NCI-H1694 (cell line): Measurements from ENCODE around the gene ACSF3.

Experiments used
- DNase-seq: peaks from one replicate; lab custom pipeline; 2025; lab: John Stamatoyannopoulos, UW

ACSF3 gene

GRCh38 chr16:89093602-89094251, at the start of gene ACSF3:
ACSF3 (plus strand) TSS chr16:89093852; CDS start chr16:89100682, 6,830 bp downstream.
- DNase-seq = no peak

GRCh38 chr16:89044418-89045180, 49.1 kb upstream of the ACSF3 start:
- DNase-seq = no peak

- DNase-seq = no peak
These were observed 48.4 kb upstream of the ACSF3 start for GRCh38 chr16:89045181-89045815.

DNA sequence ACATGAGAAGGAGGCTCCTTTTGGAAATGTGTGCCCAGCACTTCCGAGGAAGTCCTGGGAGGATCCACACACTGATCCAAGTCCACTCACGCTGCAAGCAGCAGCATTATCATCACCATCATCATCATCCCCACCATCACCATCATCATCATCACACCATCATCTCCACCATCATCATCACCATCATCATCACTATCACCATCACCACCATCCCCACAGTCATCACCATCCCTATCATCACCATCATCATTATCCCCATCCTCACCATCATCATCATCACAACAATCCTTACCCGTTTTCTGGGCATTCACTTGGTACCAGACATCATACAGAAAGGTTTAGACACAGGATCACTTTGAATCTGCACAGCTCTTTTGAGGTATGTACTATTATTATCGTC, 47.8 kb upstream of the ACSF3 start:
- no peak for DNase-seq

DNA sequence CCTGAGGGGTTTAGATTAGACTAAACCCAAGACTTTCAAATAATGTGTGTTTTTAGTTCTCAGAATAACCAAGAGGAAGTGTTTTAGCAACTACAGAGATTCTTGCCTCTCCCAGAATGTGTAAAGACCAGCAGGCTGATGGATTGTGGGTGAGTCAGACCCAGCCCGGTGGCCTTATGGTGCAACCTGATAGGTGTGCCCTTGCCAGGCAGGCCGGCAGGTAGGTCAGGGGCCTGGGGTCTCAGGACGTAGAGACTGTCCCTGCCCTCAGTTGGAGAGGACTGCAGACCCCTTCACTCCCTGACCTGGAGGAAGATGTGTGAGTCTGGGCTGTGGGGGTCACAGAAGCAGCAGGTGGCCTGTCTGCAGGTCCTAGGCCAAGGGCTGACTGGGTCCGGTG, 47.2 kb upstream of the ACSF3 start:
- DNase-seq = no peak

GRCh38 chr16:89047331-89048089, 46.1 kb upstream of the ACSF3 start:
- DNase-seq = no peak

GRCh38 chr16:89048090-89048725, 45.4 kb upstream of the ACSF3 start:
- no peak for DNase-seq

DNA sequence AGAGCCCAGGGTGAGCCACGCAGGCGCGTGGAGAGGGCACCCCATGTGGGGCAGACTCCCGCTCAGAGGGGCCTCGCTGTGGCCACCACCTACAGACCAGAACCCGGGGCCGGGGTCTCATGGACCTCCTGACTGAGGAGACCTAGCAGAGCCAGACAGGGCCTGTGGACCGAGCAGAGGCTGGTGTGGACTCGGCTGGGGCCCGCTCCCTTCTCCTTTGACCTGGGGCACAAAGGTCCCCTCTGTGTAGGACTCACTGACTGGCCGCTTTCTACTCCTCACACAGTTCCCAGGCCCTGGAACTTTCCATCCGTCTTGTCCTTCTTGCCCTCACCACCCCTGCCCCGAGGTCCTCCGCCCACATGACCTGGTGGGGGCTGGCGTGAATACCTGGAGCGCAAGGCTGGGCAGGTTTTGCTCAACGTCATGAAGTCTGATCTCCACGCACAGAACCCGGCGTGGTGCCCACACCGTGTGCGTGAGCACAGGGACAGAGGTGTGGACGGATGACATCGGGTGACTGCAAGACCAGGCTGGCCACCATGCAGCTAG, 44.7 kb upstream of the ACSF3 start:
- no peak for DNase-seq

DNA sequence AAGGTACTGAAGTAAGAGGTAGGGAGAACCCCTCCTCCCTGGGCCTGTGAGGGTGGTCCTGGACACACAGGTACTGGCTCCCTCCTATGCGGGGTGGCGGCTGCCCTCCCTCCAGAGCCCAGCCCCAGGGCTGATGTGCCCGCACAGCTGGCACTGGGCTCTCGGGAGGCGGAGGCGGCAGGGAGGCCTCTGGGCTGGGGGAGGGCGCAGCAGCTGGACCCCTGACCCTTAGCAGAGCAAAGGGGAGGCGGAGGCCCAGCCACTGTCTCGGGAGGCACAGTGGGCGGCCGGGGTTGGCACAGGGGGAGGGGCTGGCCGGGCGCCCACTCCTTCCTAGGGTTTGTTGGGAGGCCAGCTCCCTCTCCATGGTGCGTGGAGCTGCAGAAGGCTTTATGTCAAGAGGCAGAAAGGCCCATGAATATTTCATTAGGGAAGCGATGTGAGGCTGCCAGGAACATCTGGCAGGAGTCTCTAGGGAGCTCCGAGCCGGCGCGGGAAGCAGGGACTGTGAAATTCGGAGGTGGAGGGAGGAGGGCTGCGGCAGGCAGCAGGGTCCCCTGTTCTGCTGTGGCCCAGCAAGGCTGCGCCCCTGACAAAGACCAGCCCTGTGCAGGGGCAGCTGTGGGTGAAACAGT, 44.1 kb upstream of the ACSF3 start:
- DNase-seq = peak; percentile 86

- no peak for DNase-seq
These were observed 43.4 kb upstream of the ACSF3 start for GRCh38 chr16:89050119-89050867.

DNA sequence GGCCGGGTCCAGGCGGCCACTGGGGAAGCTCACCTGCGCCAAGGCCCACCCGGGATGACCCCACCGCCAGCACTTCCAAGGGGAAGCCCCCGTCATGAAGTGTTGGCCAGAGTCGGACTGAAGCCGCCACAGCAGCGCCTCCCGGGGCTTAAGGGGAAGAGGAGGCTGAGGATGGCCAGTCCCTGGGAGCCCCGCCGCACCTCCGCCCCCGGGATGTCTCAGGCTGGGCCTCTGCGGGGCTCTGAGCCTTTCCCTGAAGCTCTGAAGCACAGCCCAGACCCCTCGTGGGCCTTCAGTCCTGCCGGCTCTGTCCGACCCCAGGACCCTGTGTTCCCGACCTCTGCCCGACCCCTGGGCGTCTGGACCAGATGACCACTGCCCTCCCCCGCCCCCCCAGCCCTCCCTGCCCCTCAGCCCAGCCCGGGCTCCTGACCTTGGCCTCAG, 42.8 kb upstream of the ACSF3 start:
- DNase-seq = no peak

GRCh38 chr16:89051521-89052166, 42.0 kb upstream of the ACSF3 start:
- peak; percentile 56 for DNase-seq

DNA sequence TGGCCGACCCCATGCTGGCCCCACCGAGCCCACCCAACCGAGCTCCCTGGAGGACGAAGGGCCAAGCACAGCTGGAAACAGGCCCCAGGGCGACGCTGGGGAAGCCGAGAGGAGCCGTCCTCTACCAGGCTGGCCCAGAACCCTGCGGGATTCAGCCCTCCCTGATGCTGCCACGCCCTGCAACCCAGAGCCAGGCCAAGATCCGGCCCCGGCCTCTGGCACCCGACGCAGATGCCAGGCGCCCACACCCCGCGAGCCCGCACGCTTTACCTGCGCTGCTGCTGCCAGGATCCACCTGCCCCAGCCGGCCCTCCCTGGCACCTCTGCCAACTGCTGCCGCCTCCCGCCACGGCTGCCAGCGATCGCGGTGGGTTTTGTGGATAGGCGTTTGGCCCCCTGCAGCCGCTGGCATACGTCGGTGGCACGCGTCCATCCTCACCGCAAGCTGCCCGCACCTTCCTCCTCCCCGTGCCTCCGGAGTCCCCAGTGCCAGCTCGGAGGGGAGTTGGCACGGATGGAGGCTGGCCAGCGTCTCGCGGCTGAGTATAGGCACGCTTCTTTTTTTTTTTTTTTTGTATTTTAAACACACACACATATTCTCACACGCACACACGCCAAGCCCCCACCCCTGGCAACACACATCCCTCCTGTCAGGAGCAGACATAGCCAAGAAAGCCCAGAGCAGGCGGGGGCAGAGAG, 41.3 kb upstream of the ACSF3 start:
- no peak for DNase-seq

DNA sequence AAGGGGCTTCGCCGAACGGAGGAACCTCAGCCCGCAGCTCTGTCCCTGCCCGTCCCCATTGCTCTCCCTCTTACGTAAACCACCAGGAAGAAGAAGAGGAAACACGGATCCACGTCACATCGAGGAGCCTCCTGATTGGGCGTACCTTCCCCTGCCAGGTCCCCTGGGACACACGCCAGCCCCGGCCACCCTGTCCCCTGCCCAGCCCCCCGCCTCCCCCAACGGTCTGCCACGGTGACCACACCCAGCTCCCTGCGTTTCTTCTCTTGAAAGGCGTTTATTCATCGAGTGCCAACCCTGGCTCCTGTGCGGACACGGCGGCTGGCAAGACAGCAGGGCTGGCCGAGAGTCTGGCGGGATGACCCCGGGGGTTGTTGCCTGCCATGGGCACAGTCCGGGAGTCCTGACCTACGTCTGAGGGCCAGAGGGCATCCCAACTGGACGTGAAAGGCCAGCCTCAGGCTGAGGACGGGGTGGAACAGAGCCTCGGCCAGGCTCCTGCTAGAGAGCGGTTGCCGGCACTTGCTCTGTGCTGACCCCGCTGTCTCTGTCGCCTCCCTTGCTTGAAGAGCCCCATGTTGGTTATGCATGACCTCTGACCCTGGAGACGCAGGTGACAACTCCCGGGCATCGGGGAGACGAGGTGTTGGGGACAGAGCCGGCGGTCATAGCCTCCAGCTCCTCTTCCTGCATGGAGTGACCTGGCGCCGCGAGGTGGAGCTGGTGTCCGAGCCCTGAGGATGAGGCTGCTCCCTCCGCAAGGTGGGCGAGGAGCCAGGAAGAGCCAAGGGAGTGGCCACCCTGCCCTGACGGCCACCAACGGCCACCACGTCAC, 40.5 kb upstream of the ACSF3 start:
- DNase-seq = no peak

- DNase-seq = no peak
These were observed 40.0 kb upstream of the ACSF3 start for GRCh38 chr16:89053725-89054029.

DNA sequence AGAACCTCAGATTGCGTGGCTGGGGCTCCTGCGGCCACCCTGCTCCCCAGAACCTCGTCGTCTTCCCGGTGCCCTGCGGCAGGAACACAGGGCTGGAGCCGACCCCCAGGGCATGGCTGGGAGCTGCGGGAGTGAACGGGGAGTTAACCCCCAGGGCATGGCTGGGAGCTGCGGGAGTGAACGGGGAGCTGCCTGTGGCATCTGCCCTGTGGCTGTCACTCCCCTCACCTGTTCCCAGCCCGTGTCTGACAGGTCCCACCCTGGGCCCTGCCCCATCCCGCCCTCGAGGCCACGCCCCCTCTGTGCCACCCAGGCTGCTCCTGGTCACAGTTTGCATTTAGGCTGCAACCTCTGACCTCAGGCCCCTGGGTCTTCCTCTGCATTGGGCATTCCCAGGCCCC, 39.4 kb upstream of the ACSF3 start:
- DNase-seq = no peak

GRCh38 chr16:89054714-89055113, 38.9 kb upstream of the ACSF3 start:
- DNase-seq = no peak

DNA sequence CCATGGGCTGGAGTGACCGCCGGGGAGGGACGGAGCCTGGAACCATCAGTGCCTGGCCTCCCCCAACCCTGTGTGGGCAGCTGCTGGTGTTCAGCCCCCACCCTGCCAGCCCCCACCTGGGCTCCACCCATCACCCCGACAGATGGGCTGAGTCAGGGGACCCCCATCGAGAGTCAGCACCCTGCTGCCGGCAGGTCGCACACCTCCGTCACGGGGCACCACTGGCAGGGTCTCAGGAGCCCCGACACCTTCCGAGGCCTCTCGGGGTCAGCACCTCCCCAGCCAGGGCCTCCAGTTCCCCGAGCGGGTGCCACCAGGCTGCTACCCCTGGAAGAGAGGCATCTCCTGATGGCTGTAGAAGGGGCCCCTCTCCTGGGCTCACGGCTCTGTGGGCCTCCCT, 38.3 kb upstream of the ACSF3 start:
- no peak for DNase-seq
